GM21526 (cell line): ENCODE data around the gene MOB3C.
"Not testable (repeated sequence)": the region's sequence is repeated elsewhere in the genome, so short reads cannot be mapped to it uniquely, and the experiment has no call there.

Experiments used
- ATAC-seq: cut with Tn5 transposase; IDR thresholded peaks from one replicate; pipeline ENCODE4 v1.9.1; 2021; ENCODE audit warnings: moderate library complexity; ENCODE audit not compliant: unreplicated experiment, low FRiP score

The MOB3C gene

DNA sequence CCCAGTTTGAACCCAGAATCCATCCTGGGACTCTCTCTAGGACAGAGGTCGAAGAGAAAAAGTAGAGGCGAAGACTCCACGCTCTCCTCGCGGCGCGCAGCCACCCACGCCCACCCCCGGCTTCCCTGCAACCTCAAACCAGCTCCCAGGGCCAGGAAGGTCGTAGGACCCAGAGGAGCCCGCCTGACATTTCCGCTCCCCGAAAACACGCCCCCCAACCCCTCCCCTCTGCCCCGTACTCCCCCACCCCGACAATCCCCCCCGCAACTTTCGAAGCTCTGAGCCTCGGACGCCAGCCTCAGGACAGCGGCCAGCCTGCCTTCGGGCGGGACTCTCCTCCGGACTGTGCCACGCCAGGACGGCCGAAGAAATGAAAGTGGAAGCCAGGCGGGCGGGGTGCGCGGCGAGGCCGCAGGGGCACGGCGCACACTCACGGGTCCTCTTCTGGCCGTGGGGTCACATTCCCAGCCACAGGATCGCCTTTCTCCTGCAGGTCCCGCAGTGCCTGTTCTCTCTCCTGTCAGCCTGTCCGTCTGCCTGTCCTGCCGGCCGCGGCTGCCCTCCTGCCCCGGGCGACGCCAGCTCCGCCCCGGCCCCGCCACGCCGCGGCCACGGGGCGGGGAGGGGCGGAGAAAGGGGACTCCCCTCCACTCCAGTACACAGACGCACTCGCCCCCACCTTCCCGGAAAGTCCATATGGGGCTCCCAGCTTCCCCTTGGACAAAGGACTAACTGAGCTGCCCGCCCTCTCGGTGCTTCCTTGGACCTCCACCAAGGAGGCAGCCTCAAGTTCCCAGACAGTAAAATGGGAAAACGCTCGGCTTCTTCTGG, at the start of gene MOB3C:
Gene MOB3C, minus strand, starts transcription at position 535 of the 831 bp plus-strand sequence. CDS start 3,490 bp downstream, outside the sequence.
- peak; percentile 54 for ATAC-seq

DNA sequence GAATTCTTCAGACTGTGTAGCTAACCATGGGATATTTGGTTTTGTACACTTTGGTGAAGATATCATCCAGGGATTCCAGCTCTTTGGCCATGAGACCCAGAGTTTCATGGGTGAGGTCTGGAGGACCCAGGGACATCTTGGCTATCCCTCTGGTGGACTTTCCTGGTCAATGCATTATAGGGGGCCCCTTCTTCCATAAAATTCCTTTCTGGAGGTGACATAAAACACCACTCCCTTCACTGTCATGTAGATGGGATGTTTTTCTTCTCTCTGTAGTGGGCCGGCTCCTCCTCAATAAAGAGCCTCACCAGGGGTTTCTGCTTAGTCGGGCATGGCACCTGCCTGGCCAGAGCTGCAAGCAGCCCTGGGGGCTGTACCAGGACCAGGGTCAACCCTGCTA, 49.4 kb upstream of the MOB3C start:
- ATAC-seq = no peak

DNA sequence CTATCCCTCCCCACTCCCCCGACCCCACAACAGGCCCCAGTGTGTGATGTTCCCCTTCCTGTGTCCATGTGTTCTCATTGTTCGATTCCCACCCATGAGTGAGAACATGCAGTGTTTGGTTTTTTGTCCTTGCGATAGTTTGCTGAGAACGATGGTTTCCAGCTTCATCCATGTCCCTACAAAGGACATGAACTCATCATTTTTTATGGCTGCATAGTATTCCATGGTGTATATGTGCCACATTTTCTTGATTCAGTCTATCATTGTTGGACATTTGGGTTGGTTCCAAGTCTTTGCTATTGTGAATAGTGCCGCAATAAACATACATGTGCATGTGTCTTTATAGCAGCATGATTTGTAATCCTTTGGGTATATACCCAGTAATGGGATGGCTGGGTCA, 46.3 kb upstream of the MOB3C start:
- ATAC-seq = not testable (repeated sequence)

DNA sequence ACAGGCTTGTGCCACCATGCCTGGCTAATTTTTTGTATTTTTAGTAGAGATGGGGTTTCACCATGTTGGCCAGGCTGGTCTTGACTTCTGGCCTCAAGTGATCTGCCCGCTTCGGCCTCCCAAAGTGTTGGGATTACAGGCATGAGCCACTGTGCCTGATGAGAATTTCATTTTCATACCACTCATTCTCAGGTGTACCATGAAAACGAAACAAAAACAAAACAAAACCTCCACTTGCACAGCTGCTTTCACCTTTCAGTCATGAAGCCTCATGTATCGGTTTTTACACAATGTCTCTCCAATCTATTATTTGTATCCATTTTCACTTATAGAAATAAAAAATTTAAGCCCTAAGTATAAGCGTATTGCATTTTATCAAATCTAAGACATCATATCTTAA, 43.5 kb upstream of the MOB3C start:
- peak; percentile 89 for ATAC-seq

DNA sequence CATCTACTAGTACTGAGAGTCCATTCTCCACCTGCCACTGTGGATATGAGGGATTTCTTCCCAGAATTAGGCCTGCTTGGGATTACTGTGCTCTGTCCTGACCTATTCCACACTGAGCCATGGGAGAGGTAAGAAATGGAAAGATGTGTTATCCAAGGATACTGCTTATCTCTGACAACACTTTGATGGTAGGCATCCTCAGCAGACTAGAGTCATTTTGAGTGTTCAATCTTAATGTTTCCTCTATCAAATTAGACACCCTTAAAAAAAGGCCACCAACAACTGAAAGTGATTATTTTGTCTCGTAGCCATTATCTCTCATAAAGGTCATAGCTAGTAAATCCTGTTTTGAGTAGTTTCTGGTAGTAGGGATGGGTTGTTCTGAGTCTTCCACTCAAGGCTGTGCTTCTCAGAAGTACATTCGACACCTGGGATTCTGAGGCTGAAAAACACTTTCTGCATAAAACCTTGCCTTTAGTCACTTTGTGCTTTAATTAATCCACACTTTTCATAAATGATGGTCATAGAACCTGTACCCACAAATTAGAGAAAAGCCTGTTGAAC, 42.8 kb upstream of the MOB3C start:
- no peak for ATAC-seq

DNA sequence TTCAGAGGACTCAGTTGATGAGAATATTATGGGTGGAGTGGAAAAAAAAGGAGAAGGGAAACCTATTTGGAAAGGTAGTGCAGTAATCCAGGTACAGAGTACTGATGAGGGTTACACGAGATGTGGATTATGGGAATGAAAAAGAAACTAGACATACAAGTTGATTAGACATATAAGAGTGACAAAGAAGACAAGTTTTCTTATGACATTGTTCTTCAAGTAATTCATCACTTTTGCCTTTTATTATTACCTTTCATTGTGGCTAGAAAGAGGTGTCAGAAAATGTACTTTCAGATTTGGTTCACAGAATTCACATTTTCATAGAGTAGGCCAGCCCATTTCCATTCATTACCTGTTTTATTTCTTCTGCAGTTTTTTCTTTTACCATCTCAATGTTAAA, 41.2 kb upstream of the MOB3C start:
- no peak for ATAC-seq

DNA sequence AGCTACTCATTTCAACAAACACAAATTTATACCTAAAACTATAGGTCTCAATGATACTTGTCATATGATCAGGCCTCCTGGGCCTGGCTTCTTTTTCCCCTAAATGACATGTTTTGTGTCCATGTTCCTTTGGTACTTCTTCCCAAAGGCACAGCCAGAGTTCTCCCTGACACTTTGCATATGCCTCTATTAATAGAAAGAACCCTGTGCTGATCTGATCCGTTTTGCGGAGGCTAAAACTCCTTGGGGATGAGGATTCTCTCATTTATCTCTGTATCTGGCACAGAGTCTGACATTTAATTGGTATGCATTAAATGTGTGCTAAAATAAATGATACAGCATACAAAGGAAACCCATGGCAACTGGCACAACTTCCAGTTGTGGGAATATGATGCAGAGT, 40.0 kb upstream of the MOB3C start:
- ATAC-seq = no peak

DNA sequence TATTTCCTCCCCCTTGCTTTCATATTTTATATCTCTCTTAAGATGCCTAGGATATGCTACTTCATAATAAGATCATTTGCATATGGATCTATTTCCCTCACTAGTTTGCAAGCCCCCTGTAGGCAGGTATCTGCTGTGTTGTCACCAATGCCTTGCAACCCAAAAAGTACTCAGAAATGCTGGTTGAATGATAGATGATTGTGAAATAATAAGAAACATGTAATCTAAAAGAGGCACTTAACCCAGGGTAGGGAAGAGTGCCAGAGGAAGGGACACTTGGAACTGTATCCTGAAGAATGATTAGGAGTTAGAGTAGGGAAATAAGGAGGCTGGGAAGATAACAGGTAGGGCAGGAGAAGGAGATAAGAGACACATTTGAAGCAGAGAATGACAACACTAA, 39.2 kb upstream of the MOB3C start:
- no peak for ATAC-seq

DNA sequence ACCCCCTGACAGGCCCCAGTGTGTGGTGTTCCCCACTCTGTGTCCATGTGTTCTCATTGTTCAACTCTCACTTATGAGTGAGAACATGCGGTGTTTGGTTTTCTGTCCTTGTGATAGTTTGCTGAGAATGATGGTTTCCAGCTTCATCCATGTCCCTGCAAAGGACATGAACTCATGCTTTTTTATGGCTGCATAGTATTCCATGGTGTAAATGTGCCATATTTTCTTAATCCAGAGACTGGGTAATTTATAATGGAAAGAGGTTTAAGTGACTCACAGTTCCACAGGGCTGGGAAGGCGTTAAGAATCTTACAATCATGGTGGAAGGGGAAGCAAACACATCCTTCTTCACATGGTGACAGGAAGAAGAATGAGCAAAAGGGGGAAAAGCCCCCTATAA, 38.1 kb upstream of the MOB3C start:
- not testable (repeated sequence) for ATAC-seq

DNA sequence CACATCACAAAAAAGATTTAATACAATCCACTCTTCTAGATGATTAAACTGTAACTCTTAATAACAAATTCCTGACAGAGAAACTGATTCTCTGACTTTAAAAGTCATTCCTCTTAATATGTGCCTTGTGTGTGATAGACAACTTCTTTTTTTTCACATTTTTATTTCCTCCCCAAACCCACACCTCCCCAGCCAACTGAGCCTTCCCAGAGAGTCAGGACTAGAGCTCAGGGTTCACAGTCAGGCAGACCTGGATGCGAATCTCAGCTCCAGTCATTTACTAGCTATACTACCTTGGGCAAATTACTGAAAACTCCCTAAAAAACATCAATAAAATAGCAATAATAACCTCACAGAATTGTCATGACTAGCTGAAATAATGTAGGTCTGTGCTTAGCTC, 37.4 kb upstream of the MOB3C start:
- no peak for ATAC-seq

DNA sequence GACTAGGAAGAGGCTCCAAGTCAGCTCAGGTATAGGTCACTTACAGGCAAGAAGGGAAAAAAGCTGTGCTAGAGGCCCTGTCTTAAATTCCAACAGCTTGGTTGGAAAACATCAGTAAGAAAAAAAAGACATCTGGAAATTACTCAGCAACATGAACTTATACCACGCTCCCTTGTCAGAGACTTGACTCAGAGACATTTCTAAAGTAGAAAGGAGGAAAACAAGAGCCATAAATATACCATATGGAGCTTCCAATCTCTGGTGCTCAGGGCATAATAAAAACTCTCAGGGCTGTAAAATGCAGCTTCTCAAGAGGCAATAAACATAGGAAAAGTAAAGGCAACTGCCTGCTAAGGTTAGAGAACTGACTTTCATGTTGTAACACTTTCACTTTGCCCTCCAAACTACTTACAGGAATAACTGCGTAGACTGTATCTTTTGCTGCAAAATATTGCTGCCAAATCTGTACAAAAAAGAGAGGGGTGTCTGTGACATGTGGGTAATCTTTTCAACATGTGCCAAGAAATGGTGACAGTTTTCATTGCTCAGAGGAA, 36.9 kb upstream of the MOB3C start:
- ATAC-seq = no peak

DNA sequence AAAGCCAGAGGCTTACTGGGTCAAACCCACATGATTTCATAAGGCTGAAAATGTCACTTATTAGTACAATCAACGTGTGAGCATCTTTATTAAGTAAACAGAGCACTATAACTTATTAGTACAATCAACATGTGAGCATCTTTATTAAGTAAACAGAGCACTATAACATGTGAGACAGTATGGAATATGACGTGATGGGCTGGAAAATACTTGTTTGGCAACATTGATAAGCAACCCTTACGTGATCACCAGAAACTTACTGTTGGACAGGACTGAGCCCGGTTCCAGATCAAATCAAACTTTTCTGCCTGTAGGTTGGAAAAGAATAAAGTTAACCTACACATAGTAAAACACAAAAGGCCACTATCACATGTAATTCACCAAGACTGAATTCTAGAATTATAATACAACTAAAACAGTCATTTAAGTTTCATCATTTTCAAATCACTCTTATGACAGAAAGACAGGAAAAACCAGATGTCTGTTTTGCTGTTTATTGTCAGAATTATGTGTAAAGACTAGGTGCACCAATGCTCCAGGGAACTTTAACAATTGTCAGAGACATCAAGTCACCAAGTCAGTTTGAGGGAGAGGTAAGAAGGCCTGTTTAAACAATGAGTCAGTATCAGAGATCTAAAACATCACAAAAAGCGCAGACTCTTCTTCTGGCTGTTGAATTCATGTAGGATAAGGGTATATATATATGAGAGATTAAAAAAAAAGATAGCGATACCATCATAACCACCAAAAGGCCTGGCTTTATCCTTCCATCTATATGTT, 35.9 kb upstream of the MOB3C start:
- ATAC-seq = no peak

DNA sequence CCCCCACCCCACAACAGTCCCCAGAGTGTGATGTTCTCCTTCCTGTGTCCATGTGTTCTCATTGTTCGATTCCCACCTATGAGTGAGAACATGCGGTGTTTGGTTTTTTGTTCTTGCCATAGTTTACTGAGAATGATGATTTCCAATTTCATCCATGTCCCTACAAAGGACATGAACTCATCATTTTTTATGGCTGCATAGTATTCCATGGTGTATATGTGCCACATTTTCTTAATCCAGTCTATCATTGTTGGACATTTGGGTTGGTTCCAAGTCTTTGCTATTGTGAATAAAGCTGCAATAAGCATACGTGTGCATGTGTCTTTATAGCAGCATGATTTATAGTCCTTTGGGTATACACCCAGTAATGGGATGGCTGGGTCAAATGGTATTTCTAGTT, 34.5 kb upstream of the MOB3C start:
- ATAC-seq = not testable (repeated sequence)

DNA sequence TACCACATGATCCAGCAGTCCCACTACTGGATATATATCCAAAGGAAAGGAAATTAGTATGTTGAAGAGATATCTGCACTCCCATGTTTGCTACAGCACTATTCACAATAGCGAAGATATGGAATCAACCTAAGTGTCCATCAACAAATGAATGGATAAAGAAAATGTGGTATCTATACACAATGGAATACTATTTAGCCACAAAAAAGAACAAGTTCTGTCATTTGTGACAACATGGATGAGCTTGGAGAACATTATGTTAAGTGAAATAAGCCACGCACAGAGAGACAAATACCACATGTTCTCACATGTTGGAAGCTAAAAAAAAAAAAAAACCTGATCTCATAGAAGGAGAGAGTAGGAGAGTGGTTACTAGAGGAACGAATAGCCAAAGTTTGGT, 33.9 kb upstream of the MOB3C start:
- ATAC-seq = no peak

DNA sequence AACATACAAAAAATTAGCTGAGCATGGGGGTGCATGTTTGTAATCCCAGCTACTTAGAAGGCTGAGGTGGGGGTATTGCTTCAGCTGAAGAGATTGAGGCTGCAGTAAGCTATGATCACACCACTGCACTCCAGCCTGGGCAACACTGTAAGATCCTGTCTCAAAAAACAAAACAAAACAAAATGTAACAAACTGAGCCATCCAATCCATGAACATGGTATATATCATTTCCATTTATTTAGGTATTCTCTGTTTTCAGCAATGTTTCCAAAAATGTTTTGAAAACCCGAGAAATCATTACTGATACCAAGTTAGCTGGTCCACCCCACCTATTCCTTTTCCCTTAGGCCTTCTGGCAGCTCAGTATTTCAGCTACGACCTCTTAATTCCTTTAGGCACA, 33.2 kb upstream of the MOB3C start:
- no peak for ATAC-seq

DNA sequence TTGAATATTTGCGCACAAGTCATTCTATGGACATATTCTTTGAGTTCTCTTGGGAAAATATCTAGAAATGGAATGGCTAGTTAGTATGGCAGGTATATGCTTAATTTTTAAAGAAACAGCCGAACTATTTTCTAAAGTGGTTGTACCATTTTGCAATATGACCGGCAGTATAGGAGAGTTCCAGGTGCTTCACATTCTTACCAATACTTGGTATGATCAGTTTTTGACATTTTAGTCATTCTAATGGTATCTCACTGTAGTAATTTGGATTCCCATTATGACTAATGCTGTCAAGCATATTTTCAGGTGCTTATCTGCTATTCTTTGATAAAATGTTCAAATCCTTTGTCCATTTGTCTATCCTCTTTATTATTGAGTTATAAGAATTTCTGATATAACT, 31.0 kb upstream of the MOB3C start:
- ATAC-seq = no peak

DNA sequence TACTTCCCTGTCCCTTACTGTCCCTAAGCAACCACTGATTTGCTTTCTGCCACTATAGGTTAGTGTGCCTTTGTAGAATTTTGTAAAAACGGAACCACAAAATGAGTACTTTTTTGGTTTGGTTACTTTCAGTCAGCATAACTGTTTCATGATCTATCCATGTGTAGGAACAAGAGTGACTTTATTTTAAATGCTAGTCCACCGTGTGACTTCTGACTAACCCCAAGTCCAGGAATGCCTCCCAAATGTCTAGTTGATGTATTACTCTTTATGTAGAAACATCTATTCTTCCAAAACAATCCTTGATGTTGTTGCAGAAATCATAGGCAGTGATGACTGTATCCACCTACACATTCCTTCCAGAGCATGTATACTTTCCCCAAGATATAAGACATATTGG, 30.2 kb upstream of the MOB3C start:
- no peak for ATAC-seq

DNA sequence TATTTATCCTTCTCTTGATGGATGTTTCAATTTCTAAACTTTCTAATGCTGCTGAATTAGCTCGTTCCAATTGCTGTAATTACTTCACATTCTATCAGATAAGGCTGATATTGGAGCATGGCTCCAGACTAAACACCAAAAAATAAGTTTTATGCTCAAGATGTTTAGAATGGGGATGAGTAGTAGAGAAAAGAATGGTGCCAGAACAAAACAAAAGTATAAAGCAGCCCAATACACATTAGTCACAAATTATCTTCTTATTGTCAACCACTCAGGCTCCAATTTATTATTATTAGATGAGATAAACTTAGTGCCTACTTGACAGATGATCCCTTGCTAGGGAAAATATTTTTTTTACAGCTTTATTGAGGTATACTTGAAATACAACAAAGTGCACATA, 29.7 kb upstream of the MOB3C start:
- ATAC-seq = no peak

DNA sequence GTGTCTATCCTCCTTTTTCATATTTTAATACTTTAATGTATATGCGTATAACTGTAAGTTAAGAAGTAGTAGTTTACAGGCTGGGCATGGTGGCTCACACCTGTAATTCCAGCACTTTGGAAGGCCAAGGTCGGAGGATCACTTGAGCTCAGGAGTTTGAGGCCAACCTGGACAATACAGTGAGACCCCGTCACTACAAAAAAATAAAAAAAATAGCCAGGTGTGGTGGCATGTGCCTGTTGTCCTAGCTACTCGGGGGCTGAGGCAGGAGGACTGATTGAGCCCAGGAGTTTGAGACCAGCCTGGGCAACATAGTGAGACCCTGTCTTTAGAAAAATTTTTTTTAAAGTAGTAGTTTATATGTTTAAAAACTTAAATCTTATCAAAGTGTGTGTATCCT, 29.2 kb upstream of the MOB3C start:
- ATAC-seq = no peak

DNA sequence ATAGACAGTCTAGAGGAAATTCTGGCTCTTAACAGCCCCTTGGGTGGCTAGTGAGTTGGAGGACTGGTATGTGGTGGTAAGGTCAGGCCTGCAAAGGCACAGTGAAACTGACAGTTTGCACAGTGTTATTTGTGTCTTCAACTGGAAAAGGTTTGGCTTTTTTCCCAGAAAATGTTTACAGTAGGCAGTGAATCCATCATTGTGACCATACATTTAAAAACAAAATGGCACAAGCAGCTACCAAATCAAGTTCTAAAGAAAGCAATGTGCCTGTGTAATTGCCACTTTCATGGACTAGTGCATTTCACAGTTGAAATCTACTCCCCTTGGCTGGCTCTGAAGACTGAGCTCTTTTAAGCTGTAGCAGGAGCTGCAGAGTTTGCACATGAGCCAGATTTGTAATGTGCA, 26.8 kb upstream of the MOB3C start:
- ATAC-seq = no peak

DNA sequence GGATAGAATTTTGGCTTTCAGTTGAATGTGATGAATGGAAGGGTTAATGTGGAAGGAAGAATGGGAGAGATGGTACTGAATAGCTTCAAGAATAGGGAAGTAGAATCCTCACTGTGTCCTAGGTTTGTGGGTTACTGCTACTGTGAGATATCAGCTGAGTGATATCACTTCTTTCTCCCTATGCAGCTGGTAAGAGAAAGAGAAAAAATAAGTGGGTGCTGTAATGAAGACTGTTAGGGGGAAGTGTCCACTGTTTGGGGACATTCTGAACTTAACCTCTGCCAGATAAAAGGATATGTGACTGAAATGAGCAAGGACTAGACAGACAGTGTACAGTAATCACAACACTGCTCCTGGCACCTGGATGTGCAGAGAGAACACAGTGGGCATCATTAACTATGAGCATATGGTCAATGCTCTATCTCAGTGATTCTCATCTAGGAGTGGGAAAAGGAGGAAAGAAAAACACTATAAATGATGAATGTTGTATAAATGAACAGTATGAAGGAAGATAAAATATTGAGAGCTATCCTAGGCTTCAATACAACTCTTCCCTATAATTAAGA, 25.6 kb upstream of the MOB3C start:
- ATAC-seq = no peak
